ENCODE data around the gene IFITM1.
"Not testable (repeated sequence)": the region's sequence is repeated elsewhere in the genome, so short reads cannot be mapped to it uniquely, and the experiment has no call there.

The IFITM1 gene

GRCh38 chr11:328516-329100, 14.8 kb downstream of the IFITM1 start:
- not testable (repeated sequence) for DNase-seq

- DNase-seq, result no peak
Observed at GRCh38 chr11:329886-330253, 16.0 kb downstream of the IFITM1 start.

GRCh38 chr11:330307-330693, 16.5 kb downstream of the IFITM1 start:
- no peak for DNase-seq

- no peak for DNase-seq
Observed at GRCh38 chr11:330694-331357, 17.0 kb downstream of the IFITM1 start.

- DNase-seq, result no peak
Observed at GRCh38 chr11:331358-332060, 17.7 kb downstream of the IFITM1 start.

GRCh38 chr11:332651-333480, 19.0 kb downstream of the IFITM1 start:
- no peak for DNase-seq

GRCh38 chr11:333616-334263, 19.9 kb downstream of the IFITM1 start:
- not testable (repeated sequence) for DNase-seq

- DNase-seq, result no peak
Observed at GRCh38 chr11:334264-334994, 20.6 kb downstream of the IFITM1 start.

- DNase-seq, result no peak
Observed at GRCh38 chr11:335779-336658, 22.2 kb downstream of the IFITM1 start.

GRCh38 chr11:336659-337198, 22.9 kb downstream of the IFITM1 start:
- no peak for DNase-seq

- DNase-seq, result no peak
Observed at GRCh38 chr11:337711-338110, 23.9 kb downstream of the IFITM1 start.

- DNase-seq, result no peak
Observed at GRCh38 chr11:339963-340362, 26.1 kb downstream of the IFITM1 start.

GRCh38 chr11:340539-341512, 27.0 kb downstream of the IFITM1 start:
- DNase-seq, result no peak

GRCh38 chr11:342328-342727, 28.5 kb downstream of the IFITM1 start:
- DNase-seq, result no peak

- DNase-seq, result no peak
Observed at GRCh38 chr11:344836-345578, 31.2 kb downstream of the IFITM1 start.

GRCh38 chr11:346529-346928, 32.7 kb downstream of the IFITM1 start:
- DNase-seq, result no peak

- not testable (repeated sequence) for DNase-seq
Observed at GRCh38 chr11:349270-349954, 35.6 kb downstream of the IFITM1 start.

- not testable (repeated sequence) for DNase-seq
Observed at GRCh38 chr11:350033-350722, 36.3 kb downstream of the IFITM1 start.
